ENCODE results near the gene LRG1.

Gene LRG1

GRCh38 chr19:4539693-4540581, at the start of gene LRG1:
LRG1 (minus strand) TSS chr19:4540036; CDS start chr19:4540013, 23 bp downstream.
- no peak for DNase-seq

- no peak for DNase-seq
Observed at GRCh38 chr19:4588291-4588761, 48.5 kb upstream of the LRG1 start.

GRCh38 chr19:4587527-4587926, 47.7 kb upstream of the LRG1 start:
- no peak for DNase-seq

GRCh38 chr19:4586691-4587090, 46.9 kb upstream of the LRG1 start:
- DNase-seq, result no peak

- no peak for DNase-seq
Observed at GRCh38 chr19:4586245-4586644, 46.4 kb upstream of the LRG1 start.

DNA sequence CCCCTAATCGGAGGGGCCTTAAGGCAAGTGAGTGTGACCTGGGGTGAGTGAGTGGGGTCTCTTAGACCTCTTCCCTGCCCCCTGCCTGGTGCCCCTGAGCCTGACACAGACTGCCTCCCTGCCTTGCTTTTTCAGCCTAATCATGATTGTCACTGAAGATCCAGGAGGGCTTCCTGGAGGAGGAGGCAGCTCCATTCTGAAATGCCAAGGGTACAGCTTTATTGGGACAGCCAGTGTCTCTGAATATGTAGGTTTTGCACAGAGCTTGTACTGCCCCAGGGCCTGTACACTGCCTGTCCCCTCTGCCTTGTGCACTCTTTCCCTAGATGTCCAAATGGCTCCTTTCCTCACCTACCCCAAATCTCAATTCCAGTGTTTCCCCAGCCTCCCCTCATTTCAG, 45.7 kb upstream of the LRG1 start:
- no peak for DNase-seq

DNA sequence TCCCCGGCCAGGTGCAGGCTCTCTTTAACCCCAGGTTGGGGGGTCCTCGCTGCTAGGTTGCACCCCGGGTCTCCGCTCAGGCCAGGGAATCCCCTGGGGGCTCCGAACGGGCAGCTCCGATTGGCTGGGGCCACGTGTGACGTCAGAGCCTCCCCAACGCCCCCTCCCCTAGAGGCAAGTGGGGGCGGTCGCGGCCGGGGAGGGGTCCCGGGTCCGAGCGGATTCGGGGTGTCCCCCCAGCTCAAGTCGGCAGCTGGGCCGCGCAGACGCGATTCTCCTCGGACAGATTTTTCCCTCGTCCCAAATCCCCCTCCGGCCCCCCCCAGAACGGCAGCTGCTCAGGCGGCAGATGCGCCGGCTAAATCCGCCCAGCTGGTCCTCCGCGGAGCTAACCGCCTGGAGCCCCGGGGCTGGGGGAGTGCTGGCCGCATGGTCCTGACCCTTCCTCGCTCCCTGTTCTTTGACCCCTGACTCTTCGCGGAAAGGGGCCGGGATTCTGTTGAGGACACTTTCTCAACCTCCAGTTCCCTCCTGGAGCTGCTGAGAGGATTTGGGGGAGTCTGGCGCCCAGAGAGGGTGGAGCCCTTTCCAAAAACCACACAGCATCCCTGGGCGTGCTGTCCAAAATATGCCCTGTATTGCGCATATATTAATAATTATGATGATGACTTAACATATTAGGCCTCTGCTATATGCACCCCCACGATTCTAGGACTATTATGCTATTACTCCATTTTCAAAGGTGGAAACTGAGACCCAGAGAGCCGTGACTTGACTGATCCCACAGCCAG, 45.0 kb upstream of the LRG1 start:
- DNase-seq, result no peak

- DNase-seq, result no peak
Observed at GRCh38 chr19:4583961-4584669, 44.3 kb upstream of the LRG1 start.

GRCh38 chr19:4582980-4583842, 43.4 kb upstream of the LRG1 start:
- no peak for DNase-seq

DNA sequence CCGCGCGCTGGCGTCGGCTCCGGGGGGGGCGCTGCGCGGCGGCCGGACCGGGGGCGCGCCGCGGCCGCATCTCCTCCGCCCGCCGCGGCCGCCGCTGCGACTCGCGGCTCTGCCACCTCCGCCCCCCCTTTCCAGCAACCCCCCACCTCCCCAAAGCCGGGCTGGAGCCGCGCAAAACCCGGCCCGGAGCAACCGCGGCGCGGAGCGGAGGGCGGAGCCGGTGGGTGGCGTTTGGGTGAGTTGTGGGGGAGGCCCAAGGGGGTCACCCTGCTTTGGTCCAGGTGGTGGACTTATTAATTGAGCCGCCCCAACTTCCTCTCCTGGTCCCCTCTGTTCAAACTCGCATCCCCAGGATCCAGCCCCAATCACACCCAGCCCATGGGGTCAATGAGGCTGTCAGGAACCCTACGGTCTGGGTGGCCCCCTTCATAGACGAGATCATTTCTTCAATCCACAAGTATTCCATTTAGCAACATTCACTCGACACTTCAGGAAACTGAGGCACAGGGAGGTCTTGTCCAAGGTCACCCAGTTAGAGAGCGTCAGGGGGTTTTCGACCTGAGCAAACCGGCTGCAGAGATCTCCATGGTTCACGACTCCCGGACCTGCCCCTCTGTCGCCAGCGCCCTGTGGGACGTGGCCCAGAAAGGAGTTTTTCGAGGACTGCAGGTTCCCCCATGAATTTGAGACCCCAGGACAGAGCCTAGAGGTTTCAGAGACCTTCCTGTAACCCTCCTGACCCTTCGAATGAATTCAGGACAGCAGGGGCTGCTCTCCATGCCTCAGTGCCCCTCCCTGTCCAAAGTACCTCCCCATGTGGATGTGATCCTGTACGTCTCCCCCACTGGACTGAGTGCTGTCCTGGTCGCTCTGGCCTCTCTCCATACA, 42.1 kb upstream of the LRG1 start:
- DNase-seq, result no peak

GRCh38 chr19:4580961-4581665, 41.3 kb upstream of the LRG1 start:
- no peak for DNase-seq

DNA sequence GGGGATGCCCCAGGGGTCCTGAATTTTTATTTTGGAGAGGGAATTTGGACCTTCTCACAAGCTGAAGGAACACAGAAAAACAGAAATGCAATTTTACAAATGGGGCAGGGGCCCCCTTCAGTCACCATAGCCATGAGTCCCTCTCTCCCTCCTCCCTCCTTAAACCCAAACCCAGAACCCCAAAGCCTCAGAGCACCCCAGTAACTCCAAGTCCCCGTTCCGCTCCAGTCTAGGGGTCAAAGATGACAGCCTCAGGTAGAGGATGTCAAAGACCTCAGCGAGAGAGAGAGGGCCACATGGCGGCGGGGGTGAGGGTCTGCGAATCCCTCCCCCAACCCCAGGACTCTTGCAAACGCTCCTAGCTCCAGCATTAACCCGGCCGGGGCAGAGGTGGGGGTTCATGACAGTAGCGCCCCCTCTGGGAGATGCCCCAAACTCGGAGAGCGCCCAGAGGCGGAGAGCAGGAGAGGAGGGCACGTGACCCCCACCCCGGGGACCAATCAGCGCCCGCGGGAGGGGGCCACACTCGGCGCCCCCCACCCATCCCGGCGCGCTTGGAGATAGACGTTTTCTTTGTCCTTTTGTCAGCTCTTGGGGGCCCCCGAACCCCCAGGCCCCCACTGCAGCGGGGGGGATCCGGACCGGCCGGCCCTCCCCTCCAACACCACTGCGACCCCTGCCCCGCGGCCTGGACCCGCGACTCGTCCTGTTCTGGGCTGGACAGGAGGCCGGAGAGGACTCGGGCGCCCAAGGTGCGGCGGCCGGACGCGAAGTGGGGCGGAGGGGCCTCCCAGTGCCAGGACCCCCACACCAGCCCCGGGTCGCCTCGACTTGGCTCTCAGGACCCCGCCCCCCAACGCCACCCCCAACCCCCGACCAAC, 40.4 kb upstream of the LRG1 start:
- no peak for DNase-seq

DNA sequence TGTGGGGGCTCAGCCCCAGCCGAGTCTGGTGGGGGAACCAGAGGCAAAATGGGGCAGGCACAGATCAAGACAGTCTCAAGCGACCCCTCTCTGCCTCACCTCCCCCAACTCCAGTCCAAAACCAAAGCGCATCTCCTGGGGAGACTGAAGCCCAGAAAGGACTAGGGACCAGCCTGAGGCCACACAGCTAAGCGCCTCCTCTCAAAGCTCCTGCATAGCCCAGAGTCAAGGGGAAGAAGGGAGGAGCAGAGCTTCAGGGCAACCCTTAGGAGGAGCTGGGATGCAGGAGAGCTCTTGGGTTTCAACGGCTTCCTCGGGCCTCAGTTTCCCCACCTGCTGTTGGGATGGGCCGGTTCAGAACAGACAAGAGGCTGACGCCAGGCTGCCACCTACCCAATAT, 39.6 kb upstream of the LRG1 start:
- DNase-seq, result no peak

- DNase-seq, result no peak
Observed at GRCh38 chr19:4578552-4579248, 38.9 kb upstream of the LRG1 start.

DNA sequence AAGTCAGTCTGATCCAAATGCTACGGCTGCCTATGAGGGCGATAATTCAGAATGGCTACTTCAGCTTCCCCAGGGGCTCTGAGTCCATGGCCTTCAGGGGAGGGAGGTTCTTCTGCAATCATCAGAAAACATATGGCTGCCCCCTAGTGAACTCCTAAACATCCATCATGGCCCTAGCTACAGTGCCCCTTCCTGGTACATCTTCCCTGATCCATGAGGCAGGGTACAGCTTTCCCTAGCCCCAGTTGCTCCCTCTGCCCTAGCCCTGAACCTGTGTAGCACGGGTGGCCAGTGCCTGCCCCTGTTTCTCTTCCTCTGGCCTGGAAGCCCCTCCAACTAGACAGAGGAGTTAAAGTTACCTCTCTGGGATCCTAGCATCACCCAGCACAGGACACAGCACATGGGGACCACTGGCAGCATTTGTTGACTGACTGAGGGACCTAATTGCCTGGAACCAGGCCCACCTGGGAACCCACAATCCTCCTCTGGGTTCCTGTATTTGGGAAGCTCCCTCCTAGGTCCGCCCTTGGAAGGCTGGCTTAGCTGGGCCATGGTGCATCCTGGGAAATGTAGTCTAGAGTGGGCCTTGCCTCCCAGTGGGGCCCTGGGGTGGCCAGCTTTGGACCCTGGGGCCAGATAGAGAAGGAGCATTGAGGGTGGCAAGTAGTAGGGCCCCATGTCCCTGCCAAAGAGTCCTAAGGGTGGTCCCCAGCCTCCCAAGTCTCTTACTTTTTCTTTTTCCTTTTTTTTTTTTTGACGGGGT, 37.4 kb upstream of the LRG1 start:
- DNase-seq, result no peak

- DNase-seq, result no peak
Observed at GRCh38 chr19:4576016-4576933, 36.4 kb upstream of the LRG1 start.
